Left lung (tissue), 10 donors: Measurements from ENCODE around the gene TNFSF18. TPM values are rescaled to one million over a fixed set of nuclear protein-coding genes. Genes with fewer than 3 reads are reported as not detected.

ENCODE experiments used
- ATAC-seq: fragments of 200-7000 bp; cut with Tn5 transposase; one replicate; pipeline ENCODE4 v1.9.1; 2020; ENCODE audit warnings: moderate library complexity
- DNase-seq, 4 donors: peaks; one replicate each; pipeline ENCODE4 v3.0.0-alpha.2; 2013 to 2020
- H3K27ac ChIP-seq, 2 donors: fragments of 200-600 bp; sonication (generic) in 1 of 2; one replicate each; pipeline versions ENCODE4 v1.5.0 to v1.8.0; 2020 to 2021
- H3K27me3 ChIP-seq, 2 donors: fragments of 200-600 bp; sonication (generic) in 1 of 2; one replicate each; pipeline versions ENCODE4 v1.5.0 to v1.8.0; 2020 to 2021
- H3K36me3 ChIP-seq, 2 donors: fragments of 200-600 bp; sonication (generic) in 1 of 2; one replicate each; pipeline versions ENCODE4 v1.5.0 to v1.8.0; 2020 to 2021
- H3K4me1 ChIP-seq, 2 donors: fragments of 200-600 bp; one replicate each; pipeline ENCODE4 v1.8.0; 2021
- H3K4me3 ChIP-seq, 2 donors: fragments of 200-600 bp; sonication (generic) in 1 of 2; one replicate each; pipeline versions ENCODE4 v1.5.0 to v1.8.0; 2020 to 2021; ENCODE audit warnings: mild to moderate bottlenecking in 1 of 2
- H3K9me3 ChIP-seq, 2 donors: fragments of 200-600 bp; sonication (generic) in 1 of 2; one replicate each; pipeline versions ENCODE4 v1.5.0 to v1.8.0; 2020 to 2021
- CTCF ChIP-seq, 2 donors: fragments of 200-600 bp; sonication (generic) in 1 of 2; IDR thresholded peaks; one replicate each; pipeline versions ENCODE4 v1.5.0 to v1.8.0; 2021; ENCODE audit warnings: antibody characterized with exemption in 2 of 2
- intact Hi-C, 2 donors: fragments of 100-400 bp; cut with DNase I; formaldehyde crosslinking; loops; one replicate each; pipeline versions ENCODE4 v1.11.2 to v1.14.2; 2022
- polyA plus RNA-seq, 6 donors: library from polyadenylated mRNA; unstranded; fragments of 120-200 nt; gene quantifications; one replicate each; pipeline ENCODE4 v1.2.1, GENCODE V29; 2013; ENCODE audit not compliant: insufficient read length in 6 of 6
- total RNA-seq, 2 donors: library from RNA; stranded (reverse); fragmentation: NEBNext Ultra II Directional; extraction: Animal tissue kit (Norgen Biotek cat#: 25700); gene quantifications; one replicate each; pipeline ENCODE4 v1.2.1, GENCODE V29; 2021
- donor health status: DM: no; HTN: yes; CAD: no.
- donor health status: DM: no; HTN: no; CAD: no.

The TNFSF18 gene
- total and polyA plus RNA-seq, 8 donors = 0.13 to 1.8 (median 1.4) TPM

- TF ChIP-seq CTCF (IDR thresholded peaks at IDR 0.05) = no peak
- no peak overlapping the region for H3K27ac ChIP-seq
- intact Hi-C loops = no loop called here
- H3K4me3 ChIP-seq = no peak overlapping the region
- H3K9me3 ChIP-seq = no peaks in the 10 kb centered on the region
- DNase-seq (no peak), ATAC-seq (no peak)
- no peaks in the 10 kb centered on the region for H3K36me3 ChIP-seq
- H3K4me1 ChIP-seq = no peaks in the 10 kb centered on the region
- no peaks in the 10 kb centered on the region for H3K27me3 ChIP-seq
These were observed 7.9 kb downstream of the TNFSF18 start for GRCh38 chr1:173042806-173043205.

- no peaks in the 10 kb centered on the region for H3K27me3 ChIP-seq
- intact Hi-C loops = no loop called here
- H3K27ac ChIP-seq = no peak overlapping the region
- ATAC-seq (no peak), DNase-seq (no peak)
- no peak overlapping the region for H3K4me3 ChIP-seq
- TF ChIP-seq CTCF (IDR thresholded peaks at IDR 0.05) = no peak
- H3K4me1 ChIP-seq = no peaks in the 10 kb centered on the region
- H3K36me3 ChIP-seq = no peaks in the 10 kb centered on the region
- H3K9me3 ChIP-seq = no peaks in the 10 kb centered on the region
These were observed 11.1 kb downstream of the TNFSF18 start for GRCh38 chr1:173039626-173040025.

- Histone ChIP-seq H3K4me1 (no peaks in the 10 kb centered on the region), H3K9me3 (no peaks in the 10 kb centered on the region), H3K27me3 (no peaks in the 10 kb centered on the region), H3K4me3 (no peak overlapping the region), H3K36me3 (no peaks in the 10 kb centered on the region), H3K27ac (no peak overlapping the region)
- no peak for ATAC-seq
- no peak for DNase-seq
- intact Hi-C loops = no loop called here
- TF ChIP-seq CTCF (IDR thresholded peaks at IDR 0.05) = no peak
These were observed 11.7 kb downstream of the TNFSF18 start for GRCh38 chr1:173038875-173039554.

GRCh38 chr1:173024543-173024942 is 26.2 kb downstream of the TNFSF18 start:
- no peak for TF ChIP-seq CTCF (IDR thresholded peaks at IDR 0.05)
- Histone ChIP-seq H3K9me3 (no peaks in the 10 kb centered on the region), H3K4me1 (no peaks in the 10 kb centered on the region), H3K27ac (no peak overlapping the region), H3K36me3 (no peaks in the 10 kb centered on the region), H3K4me3 (no peak overlapping the region), H3K27me3 (no peaks in the 10 kb centered on the region)
- DNase-seq = no peak
- ATAC-seq = no peak
- intact Hi-C loops = no loop called here

- ATAC-seq = no peak
- intact Hi-C loops = no loop called here
These were observed 27.4 kb downstream of the TNFSF18 start for GRCh38 chr1:173023343-173023742.

More at GRCh38 chr1:173023343-173023742, 27.4 kb downstream of the TNFSF18 start:
- Histone ChIP-seq H3K4me1 (no peaks in the 10 kb centered on the region), H3K4me3 (no peak overlapping the region), H3K9me3 (no peaks in the 10 kb centered on the region), H3K27ac (no peak overlapping the region), H3K27me3 (no peaks in the 10 kb centered on the region), H3K36me3 (no peaks in the 10 kb centered on the region)
- no peak for TF ChIP-seq CTCF (IDR thresholded peaks at IDR 0.05)
- no peak for DNase-seq
